Fibroblast of lung (primary cell): ENCODE results near the gene KCNH6.

Source experiments
- CTCF ChIP-seq, 2 donors: IDR thresholded peaks in 1 of 2; conservative IDR thresholded peaks in 1 of 2; 1 replicate in 1 of 2; 2 replicates in 1 of 2; pipeline ENCODE4 v1.5.1; 2011 to 2012; ENCODE audit warnings: low read length in 2 of 2, control low read depth in 1 of 2, inconsistent platforms in 1 of 2, low read depth in 1 of 2, mild to moderate bottlenecking in 1 of 2
- EZH2 ChIP-seq: IDR thresholded peaks from 2 replicates; pipeline ENCODE4 v1.5.1; 2012; ENCODE audit warnings: low read length, control low read depth, mild to moderate bottlenecking; ENCODE audit errors: missing control alignments

GRCh38 chr17:63533433-63534077, 10.4 kb downstream of the KCNH6 start:
- no peak for TF ChIP-seq CTCF (conservative IDR thresholded peaks at IDR 0.05 in 1 of 2, IDR thresholded peaks at IDR 0.05 in 1 of 2; ENCODE audit: low read depth in 1 of 2, low read length in 2 of 2)
- no peak for TF ChIP-seq EZH2
